Gastrocnemius medialis (tissue), 4 donors: ENCODE results near the gene MDM2. TPM values are rescaled to one million over a fixed set of nuclear protein-coding genes. Genes with fewer than 3 reads are reported as not detected.

ENCODE experiments used
- ATAC-seq, 2 donors: fragments of 150-250 bp; one replicate each; pipeline ENCODE4 v1.9.1; 2016
- DNase-seq, 2 donors: peaks; one replicate each; pipeline ENCODE4 v3.0.0-alpha.2; 2019
- H3K27ac ChIP-seq, 4 donors: fragments of 200-600 bp; sonication (generic); 1 replicate in 1 of 4; 2 replicates in 3 of 4; pipeline ENCODE4 v1.5.1; 2016 to 2018; ENCODE audit warnings: mild to moderate bottlenecking in 2 of 4, moderate library complexity in 1 of 4
- H3K27me3 ChIP-seq, 3 donors: fragments of 200-600 bp; sonication (generic) in 2 of 3; 1 replicate in 1 of 3; 2 replicates in 2 of 3; pipeline versions ENCODE4 v1.5.1 to v1.6.0; 2016 to 2019; ENCODE audit warnings: mild to moderate bottlenecking in 1 of 3, moderate library complexity in 1 of 3
- H3K36me3 ChIP-seq, 2 donors: fragments of 200-600 bp; sonication (generic) in 1 of 2; one replicate each; pipeline ENCODE4 v1.5.1; 2017 to 2018
- H3K4me1 ChIP-seq, 2 donors: fragments of 200-600 bp; sonication (generic) in 1 of 2; one replicate each; pipeline ENCODE4 v1.5.1; 2016 to 2017; ENCODE audit warnings: mild to moderate bottlenecking in 2 of 2
- H3K4me3 ChIP-seq, 4 donors: fragments of 200-600 bp; sonication (generic) in 3 of 4; 1 replicate in 1 of 4; 2 replicates in 3 of 4; pipeline ENCODE4 v1.5.1; 2016 to 2019; ENCODE audit warnings: mild to moderate bottlenecking in 2 of 4
- H3K9me3 ChIP-seq, 3 donors: fragments of 200-600 bp; sonication (generic) in 2 of 3; 1 replicate in 1 of 3; 2 replicates in 2 of 3; pipeline ENCODE4 v1.5.1; 2016 to 2019
- POLR2A ChIP-seq, 2 donors: fragments of 450-650 bp; IDR thresholded peaks; one replicate each; pipeline ENCODE4 v1.6.1; 2017; ENCODE audit warnings: antibody characterized with exemption in 2 of 2, mild to moderate bottlenecking in 2 of 2, moderate library complexity in 2 of 2
- in situ Hi-C, 4 donors: fragments of 200-750 bp; cut with MboI; loops; one replicate each; pipeline versions ENCODE4 v1.15.0 to v1.8.0; 2017; ENCODE audit warnings: low sequenced_read_pairs in 4 of 4
- intact Hi-C: fragments of 100-400 bp; cut with DNase I; formaldehyde crosslinking; loops from one replicate; pipeline ENCODE4 v1.15.1; 2023; ENCODE audit warnings: low total_unique reads
- total RNA-seq, 4 donors: library from RNA; depleted of rRNA; stranded (reverse); fragments of >200 nt; gene quantifications; one replicate each; pipeline versions ENCODE4 v1.1.0 to v1.2.3, GENCODE V29; 2016
- TF ChIP-seq, protein P1 (sequence below), 5 experiments: fragments of 450-650 bp in 3 of 5; fragments of 200-600 bp in 2 of 5; sonication (generic) in 2 of 5; IDR thresholded peaks in 4 of 5; conservative IDR thresholded peaks in 1 of 5; 1 replicate in 4 of 5; 2 replicates in 1 of 5; pipeline ENCODE4 v1.5.1; 2016 to 2019; ENCODE audit warnings: antibody characterized with exemption in 5 of 5, mild to moderate bottlenecking in 3 of 5, moderate library complexity in 3 of 5

The MDM2 gene
- total RNA-seq, 4 donors from 2014 or later = 61.6 to 92.2 (median 70.0) TPM

DNA sequence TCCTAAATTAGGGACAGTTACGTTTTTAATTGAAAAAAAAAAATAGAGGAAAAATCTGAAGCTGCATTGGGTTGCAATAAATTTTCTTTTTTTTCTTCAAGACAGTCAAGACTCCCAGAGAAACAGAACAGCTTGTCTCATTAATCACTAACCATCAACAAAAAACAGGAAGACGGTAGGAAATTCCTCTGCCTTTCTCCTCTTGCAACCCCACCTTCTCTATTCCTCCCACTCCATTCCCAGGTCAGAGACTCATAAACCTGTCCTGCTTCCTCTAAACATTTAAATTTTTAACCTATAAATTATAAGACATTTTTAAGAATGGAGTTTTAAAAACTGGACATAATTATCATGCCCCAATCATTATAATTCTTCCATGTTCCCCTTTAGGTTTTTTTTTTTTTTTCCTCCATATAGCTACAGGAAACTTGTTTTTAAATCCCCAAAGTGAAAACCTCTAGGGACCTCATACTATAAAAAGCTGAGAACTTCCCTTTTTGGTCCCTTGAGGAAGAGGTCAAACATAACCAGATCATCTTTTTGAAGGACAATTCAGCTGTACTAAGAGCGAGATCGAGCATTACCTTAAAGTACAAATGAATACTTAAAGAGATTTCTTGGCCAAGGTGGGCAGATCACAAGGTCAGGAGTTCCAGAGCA lies 89.0 kb downstream of the MDM2 start:
- in situ Hi-C loops = no loop called here

GRCh38 chr12:68899251-68899771 lies 91.3 kb downstream of the MDM2 start:
- Histone ChIP-seq H3K4me1 (no peaks in the 10 kb centered on the region), H3K9me3 (no peaks in the 10 kb centered on the region), H3K36me3 (no peaks in the 10 kb centered on the region), H3K27me3 (no peaks in the 10 kb centered on the region), H3K4me3 (no peak overlapping the region), H3K27ac (peak overlapping the region in 3 of 4 donors; percentile 31 to 46 (median 38))
- intact Hi-C loops (no loop called here), in situ Hi-C loops (no loop called here)
- DNase-seq (no peak), ATAC-seq (no peak)
- TF ChIP-seq, protein P1, sequence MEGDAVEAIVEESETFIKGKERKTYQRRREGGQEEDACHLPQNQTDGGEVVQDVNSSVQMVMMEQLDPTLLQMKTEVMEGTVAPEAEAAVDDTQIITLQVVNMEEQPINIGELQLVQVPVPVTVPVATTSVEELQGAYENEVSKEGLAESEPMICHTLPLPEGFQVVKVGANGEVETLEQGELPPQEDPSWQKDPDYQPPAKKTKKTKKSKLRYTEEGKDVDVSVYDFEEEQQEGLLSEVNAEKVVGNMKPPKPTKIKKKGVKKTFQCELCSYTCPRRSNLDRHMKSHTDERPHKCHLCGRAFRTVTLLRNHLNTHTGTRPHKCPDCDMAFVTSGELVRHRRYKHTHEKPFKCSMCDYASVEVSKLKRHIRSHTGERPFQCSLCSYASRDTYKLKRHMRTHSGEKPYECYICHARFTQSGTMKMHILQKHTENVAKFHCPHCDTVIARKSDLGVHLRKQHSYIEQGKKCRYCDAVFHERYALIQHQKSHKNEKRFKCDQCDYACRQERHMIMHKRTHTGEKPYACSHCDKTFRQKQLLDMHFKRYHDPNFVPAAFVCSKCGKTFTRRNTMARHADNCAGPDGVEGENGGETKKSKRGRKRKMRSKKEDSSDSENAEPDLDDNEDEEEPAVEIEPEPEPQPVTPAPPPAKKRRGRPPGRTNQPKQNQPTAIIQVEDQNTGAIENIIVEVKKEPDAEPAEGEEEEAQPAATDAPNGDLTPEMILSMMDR (IDR thresholded peaks at IDR 0.05 in 4 of 5, conservative IDR thresholded peaks at IDR 0.05 in 1 of 5) = no peak
- TF ChIP-seq POLR2A (IDR thresholded peaks at IDR 0.05) = no peak

More for the DNA sequence above, 89.0 kb downstream of the MDM2 start:
- no peaks in the 10 kb centered on the region for H3K27me3 ChIP-seq
- intact Hi-C loops = no loop called here
- no peaks in the 10 kb centered on the region for H3K36me3 ChIP-seq
- H3K27ac ChIP-seq = peak overlapping the region; percentile 41 to 50 (median 43)
- H3K4me3 ChIP-seq = no peak overlapping the region
- H3K9me3 ChIP-seq = no peaks in the 10 kb centered on the region
- DNase-seq = no peak
- ATAC-seq = no peak
- TF ChIP-seq, protein P1 (IDR thresholded peaks at IDR 0.05 in 4 of 5, conservative IDR thresholded peaks at IDR 0.05 in 1 of 5) = no peak
- no peak for TF ChIP-seq POLR2A (IDR thresholded peaks at IDR 0.05)
- H3K4me1 ChIP-seq = no peaks in the 10 kb centered on the region

- ATAC-seq (no peak), DNase-seq (no peak)
- H3K27me3 ChIP-seq = no peaks in the 10 kb centered on the region
- no peak overlapping the region for H3K27ac ChIP-seq
- no peak for TF ChIP-seq POLR2A (IDR thresholded peaks at IDR 0.05)
- H3K4me1 ChIP-seq = no peaks in the 10 kb centered on the region
- H3K4me3 ChIP-seq = no peak overlapping the region
- H3K9me3 ChIP-seq = no peaks in the 10 kb centered on the region
- in situ Hi-C loops = no loop called here
- H3K36me3 ChIP-seq = no peaks in the 10 kb centered on the region
- intact Hi-C loops = no loop called here
Measured at GRCh38 chr12:68900241-68900640, 92.3 kb downstream of the MDM2 start.

Other genes starting within 250 kb of the MDM2 start
- 10 to 100 TPM; 58.4 to 93.8 (median 71.9) TPM for gene RAP1B, start 197.3 kb upstream of the MDM2 start, total RNA-seq
- gene NUP107, start 121.2 kb upstream of the MDM2 start, total RNA-seq = 10 to 100 TPM; 13.0 to 43.1 (median 25.9) TPM
- gene SLC35E3, start 62.0 kb upstream of the MDM2 start, total RNA-seq = 1 to 10 TPM in 3 of 4 donors, under 1 TPM in 1; 0.92 to 2.7 (median 1.6) TPM
- 10 to 100 TPM; 12.9 to 78.4 (median 18.6) TPM for gene CPM, start 125.0 kb downstream of the MDM2 start, total RNA-seq